B cell (primary cell): Measurements from ENCODE around the gene LYZL6. TPM values are rescaled to one million over a fixed set of nuclear protein-coding genes. Genes with fewer than 3 reads are reported as not detected.
"Not testable (repeated sequence)": the region's sequence is repeated elsewhere in the genome, so short reads cannot be mapped to it uniquely, and the experiment has no call there.

Experiments
- ATAC-seq: fragments of 200-7000 bp; cut with Tn5 transposase; one replicate; pipeline ENCODE4 v1.10.0; 2021; ENCODE audit warnings: low read depth, mild to moderate bottlenecking, moderate number of reproducible peaks, moderate library complexity
- CTCF ChIA-PET: fragments of 350-600 bp; sonication (Branson Sonifier 250); formaldehyde crosslinking; loops from one replicate; lab custom pipeline; 2021; ENCODE audit warnings: antibody characterized with exemption, inconsistent platforms; lab: Charles Lee
- POLR2A ChIA-PET: fragments of 350-600 bp; sonication (Branson Sonifier 250); formaldehyde crosslinking; loops from one replicate; lab custom pipeline; 2021; ENCODE audit warnings: antibody characterized with exemption; lab: Charles Lee
- DNase-seq: peaks from one replicate; pipeline ENCODE4 v3.0.0; 2013
- H2AFZ ChIP-seq: 2 replicates; pipeline ENCODE4 v1.6.1; 2012; ENCODE audit warnings: mild to moderate bottlenecking, low read depth, low read length; ENCODE audit not compliant: insufficient read depth, poor library complexity, severe bottlenecking
- H3K27ac ChIP-seq, 2 donors: 1 replicate in 1 of 2; 2 replicates in 1 of 2; pipeline ENCODE4 v1.5.1; 2012 to 2013; ENCODE audit warnings: low read length in 2 of 2, mild to moderate bottlenecking in 2 of 2, moderate library complexity in 1 of 2
- H3K27me3 ChIP-seq, 4 experiments: fragments of 200-600 bp in 1 of 4; sonication (generic) in 1 of 4; replicated peaks in 1 of 4; 1 replicate in 2 of 4; 2 replicates in 2 of 4; pipeline versions ENCODE4 v1.6.1 to v1.7.0; 2013 to 2016; ENCODE audit warnings: low read length in 3 of 4, mild to moderate bottlenecking in 2 of 4, mixed read lengths in 1 of 4, moderate library complexity in 1 of 4; ENCODE audit not compliant: insufficient read depth in 4 of 4, control insufficient read depth in 3 of 4; ENCODE audit errors: control extremely low read depth in 1 of 4
- H3K36me3 ChIP-seq, 2 experiments: replicated peaks in 1 of 2; 1 replicate in 1 of 2; 2 replicates in 1 of 2; pipeline versions ENCODE4 v1.6.1 to v1.7.1; 2013; ENCODE audit warnings: low read length in 1 of 2; ENCODE audit not compliant: insufficient read depth in 2 of 2, control insufficient read depth in 1 of 2; ENCODE audit errors: control extremely low read depth in 1 of 2, extremely low read depth in 1 of 2
- H3K4me1 ChIP-seq, 2 donors: fragments of 200-600 bp in 1 of 2; sonication (generic) in 1 of 2; 1 replicate in 1 of 2; 2 replicates in 1 of 2; pipeline versions ENCODE4 v1.5.1 to v1.6.1; 2013 to 2017; ENCODE audit warnings: low read length in 2 of 2; ENCODE audit not compliant: control insufficient read depth in 2 of 2, insufficient read depth in 2 of 2
- H3K4me2 ChIP-seq: replicated peaks from 2 replicates; pipeline ENCODE3; 2012; ENCODE audit warnings: mild to moderate bottlenecking, low read depth, low read length; ENCODE audit not compliant: poor library complexity, severe bottlenecking
- H3K4me3 ChIP-seq, 5 experiments: fragments of 200-600 bp in 1 of 5; sonication (generic) in 1 of 5; 1 replicate in 3 of 5; 2 replicates in 2 of 5; pipeline versions ENCODE4 v1.5.1 to v1.7.0; 2011 to 2016; ENCODE audit warnings: low read length in 4 of 5, mild to moderate bottlenecking in 4 of 5, low read depth in 2 of 5, control low read depth in 1 of 5, moderate library complexity in 1 of 5; ENCODE audit not compliant: insufficient read depth in 1 of 5; ENCODE audit errors: control extremely low read depth in 1 of 5, extremely low read depth in 1 of 5
- H3K79me2 ChIP-seq: fragments of 200-600 bp; sonication (generic); one replicate; pipeline ENCODE4 v1.6.0; 2016; ENCODE audit warnings: low read length; ENCODE audit not compliant: control insufficient read depth, insufficient read depth
- H3K9ac ChIP-seq: fragments of 200-600 bp; sonication (generic); 2 replicates; pipeline ENCODE4 v1.6.1; 2017; ENCODE audit warnings: mild to moderate bottlenecking, low read length, moderate library complexity
- H3K9me3 ChIP-seq, 3 donors: one replicate each; pipeline versions ENCODE4 v1.6.1 to v1.7.1; 2013; ENCODE audit warnings: low read length in 2 of 3; ENCODE audit not compliant: control insufficient read depth in 2 of 3, insufficient read depth in 1 of 3; ENCODE audit errors: control extremely low read depth in 1 of 3
- H4K20me1 ChIP-seq: 2 replicates; pipeline ENCODE4 v1.6.0; 2012; ENCODE audit warnings: mild to moderate bottlenecking, low read length; ENCODE audit not compliant: insufficient read depth, control insufficient read depth, poor library complexity, severe bottlenecking
- H3K27ac Mint-ChIP-seq: one replicate; pipeline ENCODE4 v1.8.0; 2021; ENCODE audit warnings: mixed read lengths
- H3K27me3 Mint-ChIP-seq: one replicate; pipeline ENCODE4 v1.8.0; 2021; ENCODE audit warnings: mixed read lengths
- H3K4me1 Mint-ChIP-seq: one replicate; pipeline ENCODE4 v1.8.0; 2021; ENCODE audit warnings: mixed read lengths
- H3K4me3 Mint-ChIP-seq: one replicate; pipeline ENCODE4 v1.8.0; 2021; ENCODE audit warnings: mixed read lengths
- H3K9me3 Mint-ChIP-seq: one replicate; pipeline ENCODE4 v1.8.0; 2022; ENCODE audit warnings: mixed read lengths; ENCODE audit not compliant: insufficient read depth
- EZH2 ChIP-seq: IDR thresholded peaks from 2 replicates; pipeline ENCODE4 v1.6.1; 2012; ENCODE audit warnings: borderline replicate concordance, low read depth, mild to moderate bottlenecking, moderate library complexity, low read length; ENCODE audit not compliant: insufficient read depth, poor library complexity, severe bottlenecking
- WGBS: methylation state at CpG from one replicate; pipeline ENCODE4 v1.1.5; 2013; ENCODE audit warnings: missing lambda C conversion rate; ENCODE audit not compliant: insufficient coverage; 5-methylcytosine and 5-hydroxymethylcytosine counted together
- intact Hi-C: fragments of 100-400 bp; cut with micrococcal nuclease; formaldehyde crosslinking; loops from one replicate; pipeline ENCODE4 v1.10.0; 2022
- polyA plus RNA-seq: library from polyadenylated mRNA; depleted of rRNA; stranded (reverse); fragments of >200 nt; gene quantifications from 2 replicates; pipeline ENCODE4 v1.2.3, GENCODE V29; 2012
- total RNA-seq, 2 donors: library from RNA; stranded (reverse); fragments of 120-200 nt in 1 of 2; gene quantifications; 1 replicate in 1 of 2; 2 replicates in 1 of 2; pipeline versions ENCODE4 v1.2.3 to v1.2.4, GENCODE V29; 2013 to 2022
- TF ChIP-seq, protein P1 (sequence below): fragments of 200-600 bp; IDR thresholded peaks from one replicate; pipeline ENCODE4 v1.8.0; 2022; ENCODE audit warnings: antibody characterized with exemption, mild to moderate bottlenecking

The LYZL6 gene
- total and polyA plus RNA-seq, 2 donors (not counting 1 experiment from before 2014, with no cell fraction given), result not detected

DNA sequence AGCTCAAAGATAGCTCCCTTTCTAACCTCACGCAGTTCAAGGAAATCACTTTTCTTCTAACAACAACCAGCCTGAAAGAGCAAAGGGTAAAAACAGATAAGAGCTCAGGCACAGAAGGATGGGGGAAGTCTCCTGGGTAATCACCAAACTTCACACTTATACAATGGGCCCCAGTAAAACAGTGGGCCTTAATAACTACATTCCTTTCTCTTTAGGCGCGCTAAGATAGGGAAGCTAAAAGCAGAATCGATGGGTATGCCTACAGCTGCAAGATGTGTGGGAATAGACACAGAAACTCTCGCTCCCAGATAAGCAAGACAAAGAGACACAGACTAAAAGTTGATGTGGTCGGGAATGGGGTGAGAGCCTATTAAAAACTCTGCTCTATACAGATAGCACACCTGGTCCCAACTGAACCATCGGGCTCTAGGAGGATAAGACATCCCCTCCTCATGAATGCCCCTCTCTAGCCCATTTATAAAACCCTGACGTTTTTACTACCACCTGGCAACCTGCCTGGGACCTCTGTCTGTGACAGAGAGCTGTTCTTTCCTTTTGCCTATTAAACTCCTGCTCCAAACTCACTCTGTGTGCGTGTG is 826 bp downstream of the LYZL6 start:
- Mint-ChIP-seq H3K9me3 (no peaks in the 10 kb centered on the region), H3K4me3 (no peak overlapping the region), H3K4me1 (peaks cover 2% of the 10 kb centered on the region), H3K27ac (no peak overlapping the region), H3K27me3 (peaks cover 9% of the 10 kb centered on the region)
- H3K27me3 ChIP-seq, result no peaks in the 10 kb centered on the region
- no peak overlapping the region for H3K9ac ChIP-seq
- ATAC-seq (no peak), DNase-seq (no peak)
- no peaks in the 10 kb centered on the region for H3K36me3 ChIP-seq
- ChIA-PET CTCF (interaction anchor here (0.6 kb wide), 1 partner anchor 13 kb away, joined by 3 read pairs; no protein-coding TSS in a partner anchor), POLR2A (no interaction called here)
- peaks cover 0 to 4% of the 10 kb centered on the region in 2 donors for H3K4me1 ChIP-seq
- no peak overlapping the region for H3K27ac ChIP-seq
- no peaks in the 10 kb centered on the region for H4K20me1 ChIP-seq
- intact Hi-C loops, result no loop called here
- H3K79me2 ChIP-seq, result no peaks in the 10 kb centered on the region
- TF ChIP-seq, protein P1, sequence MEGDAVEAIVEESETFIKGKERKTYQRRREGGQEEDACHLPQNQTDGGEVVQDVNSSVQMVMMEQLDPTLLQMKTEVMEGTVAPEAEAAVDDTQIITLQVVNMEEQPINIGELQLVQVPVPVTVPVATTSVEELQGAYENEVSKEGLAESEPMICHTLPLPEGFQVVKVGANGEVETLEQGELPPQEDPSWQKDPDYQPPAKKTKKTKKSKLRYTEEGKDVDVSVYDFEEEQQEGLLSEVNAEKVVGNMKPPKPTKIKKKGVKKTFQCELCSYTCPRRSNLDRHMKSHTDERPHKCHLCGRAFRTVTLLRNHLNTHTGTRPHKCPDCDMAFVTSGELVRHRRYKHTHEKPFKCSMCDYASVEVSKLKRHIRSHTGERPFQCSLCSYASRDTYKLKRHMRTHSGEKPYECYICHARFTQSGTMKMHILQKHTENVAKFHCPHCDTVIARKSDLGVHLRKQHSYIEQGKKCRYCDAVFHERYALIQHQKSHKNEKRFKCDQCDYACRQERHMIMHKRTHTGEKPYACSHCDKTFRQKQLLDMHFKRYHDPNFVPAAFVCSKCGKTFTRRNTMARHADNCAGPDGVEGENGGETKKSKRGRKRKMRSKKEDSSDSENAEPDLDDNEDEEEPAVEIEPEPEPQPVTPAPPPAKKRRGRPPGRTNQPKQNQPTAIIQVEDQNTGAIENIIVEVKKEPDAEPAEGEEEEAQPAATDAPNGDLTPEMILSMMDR, result no peak
- no peak for TF ChIP-seq EZH2
- 72% methylated on average over 5 of the region's 9 CpGs for WGBS
- H3K4me2 ChIP-seq, result no peak overlapping the region
- H3K4me3 ChIP-seq, result no peak overlapping the region
- H3K9me3 ChIP-seq, result no peaks in the 10 kb centered on the region
- H2AFZ ChIP-seq, result no peak overlapping the region

DNA sequence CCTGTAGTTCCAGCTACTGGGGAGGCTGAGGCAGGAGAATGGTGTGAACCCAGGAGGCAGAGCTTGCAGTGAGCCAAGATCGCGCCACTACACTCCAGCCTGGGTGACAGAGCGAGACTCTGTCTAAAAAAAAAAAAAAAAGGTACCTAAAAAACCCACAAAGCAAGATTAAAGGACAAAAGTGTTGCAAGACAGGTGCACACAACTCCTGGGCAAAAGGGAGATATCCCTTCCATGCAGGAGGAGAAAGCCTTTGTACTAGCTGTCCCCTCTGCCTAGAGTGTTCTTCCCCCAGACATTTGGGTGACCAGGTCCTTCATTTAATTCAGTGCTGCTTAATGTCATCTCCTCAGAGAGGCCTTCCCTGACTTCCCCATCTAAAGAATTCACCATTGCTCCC is 5.0 kb downstream of the LYZL6 start:
- DNase-seq, H3K4me1 Mint-ChIP-seq, POLR2A ChIA-PET, H4K20me1 ChIP-seq, H3K9ac ChIP-seq, H3K27ac Mint-ChIP-seq, ATAC-seq, H3K4me3 ChIP-seq, H3K4me2 ChIP-seq, CTCF ChIA-PET, H3K4me3 Mint-ChIP-seq, H3K9me3 Mint-ChIP-seq, H3K9me3 ChIP-seq, intact Hi-C loops, H3K4me1 ChIP-seq, H2AFZ ChIP-seq, H3K27ac ChIP-seq, H3K79me2 ChIP-seq, H3K36me3 ChIP-seq, H3K27me3 ChIP-seq: not testable (repeated sequence)
- H3K27me3 Mint-ChIP-seq, result peaks cover 15% of the 10 kb centered on the region
- no CpG with 5 or more reads among the region's 3 CpGs for WGBS
